ENCODE data around the gene BRCA1.

The BRCA1 gene

DNA sequence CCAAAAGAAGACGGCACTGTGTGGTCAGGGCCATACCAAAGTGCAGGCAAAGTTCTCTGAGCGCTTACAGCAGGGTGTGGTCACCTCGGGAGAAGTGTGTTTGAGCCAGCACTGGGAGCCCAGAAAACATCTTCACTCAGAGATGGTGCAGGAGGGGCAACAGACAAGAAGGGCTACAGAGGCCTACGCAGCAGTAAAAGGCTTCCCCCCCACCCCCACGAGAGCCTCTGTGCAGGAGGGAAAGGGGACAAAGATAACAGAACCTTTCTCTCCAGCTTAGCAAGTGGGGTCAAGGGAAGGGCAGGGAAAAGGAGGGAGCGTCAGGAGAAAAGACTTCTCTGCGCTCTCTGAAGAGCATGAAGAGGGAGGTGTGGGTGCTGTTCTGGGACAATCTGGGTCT is 105.7 kb downstream of the BRCA1 start:
- DNase-seq (ENCODE audit: low spot score) (no peak), ATAC-seq (ENCODE audit: low read depth) (no peak)
- no peaks in the 10 kb centered on the region for H3K4me1 ChIP-seq (ENCODE audit: insufficient read depth, poor library complexity, severe bottlenecking)
- H3K4me3 ChIP-seq (ENCODE audit: severe bottlenecking): no peak overlapping the region
- no peak for TF ChIP-seq CTCF (IDR thresholded peaks at IDR 0.05; ENCODE audit: poor library complexity, severe bottlenecking)
- H3K27me3 ChIP-seq (ENCODE audit: insufficient read depth, poor library complexity, severe bottlenecking): no peaks in the 10 kb centered on the region
- H3K27ac ChIP-seq (ENCODE audit: poor library complexity, severe bottlenecking): peak overlapping the region; percentile 64
- peaks cover 25% of the 10 kb centered on the region for H3K36me3 ChIP-seq (ENCODE audit: low read depth)
- H3K9me3 ChIP-seq (ENCODE audit: severe bottlenecking): no peaks in the 10 kb centered on the region

DNA sequence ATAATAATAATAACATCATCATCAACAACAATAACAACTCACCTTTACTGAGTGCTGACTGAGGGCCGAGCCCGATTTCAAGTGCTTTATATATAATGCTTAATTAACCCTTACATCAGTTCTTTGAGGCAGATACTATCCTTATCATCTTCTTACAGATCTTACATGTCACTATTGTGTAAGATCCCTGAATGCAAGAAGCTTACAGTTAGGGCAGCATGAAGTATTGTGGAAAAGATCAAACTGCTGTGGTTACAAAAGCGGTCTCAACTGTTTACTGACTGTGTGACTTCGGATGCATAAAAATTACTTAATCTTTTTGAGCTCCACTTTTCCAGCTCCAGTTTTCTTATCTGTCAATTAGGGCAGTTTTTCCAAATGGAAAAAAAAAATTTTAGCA is 106.2 kb downstream of the BRCA1 start:
- ATAC-seq (ENCODE audit: low read depth) (no peak), DNase-seq (ENCODE audit: low spot score) (no peak)
- TF ChIP-seq CTCF (IDR thresholded peaks at IDR 0.05; ENCODE audit: poor library complexity, severe bottlenecking): no peak
- H3K4me1 ChIP-seq (ENCODE audit: insufficient read depth, poor library complexity, severe bottlenecking): no peaks in the 10 kb centered on the region
- no peak overlapping the region for H3K27ac ChIP-seq (ENCODE audit: poor library complexity, severe bottlenecking)
- no peak overlapping the region for H3K4me3 ChIP-seq (ENCODE audit: severe bottlenecking)
- peaks cover 25% of the 10 kb centered on the region for H3K36me3 ChIP-seq (ENCODE audit: low read depth)
- H3K9me3 ChIP-seq (ENCODE audit: severe bottlenecking): no peaks in the 10 kb centered on the region
- no peaks in the 10 kb centered on the region for H3K27me3 ChIP-seq (ENCODE audit: insufficient read depth, poor library complexity, severe bottlenecking)

GRCh38 chr17:43018008-43018853 is 106.9 kb downstream of the BRCA1 start:
- Histone ChIP-seq H3K4me1 (ENCODE audit: insufficient read depth, poor library complexity, severe bottlenecking) (no peaks in the 10 kb centered on the region), H3K27me3 (ENCODE audit: insufficient read depth, poor library complexity, severe bottlenecking) (no peaks in the 10 kb centered on the region), H3K9me3 (ENCODE audit: severe bottlenecking) (no peaks in the 10 kb centered on the region), H3K36me3 (ENCODE audit: low read depth) (peaks cover 25% of the 10 kb centered on the region), H3K27ac (ENCODE audit: poor library complexity, severe bottlenecking) (no peak overlapping the region), H3K4me3 (ENCODE audit: severe bottlenecking) (no peak overlapping the region)
- ATAC-seq (ENCODE audit: low read depth): no peak
- DNase-seq (ENCODE audit: low spot score): no peak
- no peak for TF ChIP-seq CTCF (IDR thresholded peaks at IDR 0.05; ENCODE audit: poor library complexity, severe bottlenecking)

GRCh38 chr17:43016216-43016615 is 108.9 kb downstream of the BRCA1 start:
- ATAC-seq (ENCODE audit: low read depth): no peak
- Histone ChIP-seq H3K27me3 (ENCODE audit: insufficient read depth, poor library complexity, severe bottlenecking) (no peaks in the 10 kb centered on the region), H3K27ac (ENCODE audit: poor library complexity, severe bottlenecking) (no peak overlapping the region), H3K4me1 (ENCODE audit: insufficient read depth, poor library complexity, severe bottlenecking) (no peaks in the 10 kb centered on the region), H3K4me3 (ENCODE audit: severe bottlenecking) (no peak overlapping the region), H3K36me3 (ENCODE audit: low read depth) (peaks cover 25% of the 10 kb centered on the region), H3K9me3 (ENCODE audit: severe bottlenecking) (no peaks in the 10 kb centered on the region)
- TF ChIP-seq CTCF (IDR thresholded peaks at IDR 0.05; ENCODE audit: poor library complexity, severe bottlenecking): no peak
- no peak for DNase-seq (ENCODE audit: low spot score)

DNA sequence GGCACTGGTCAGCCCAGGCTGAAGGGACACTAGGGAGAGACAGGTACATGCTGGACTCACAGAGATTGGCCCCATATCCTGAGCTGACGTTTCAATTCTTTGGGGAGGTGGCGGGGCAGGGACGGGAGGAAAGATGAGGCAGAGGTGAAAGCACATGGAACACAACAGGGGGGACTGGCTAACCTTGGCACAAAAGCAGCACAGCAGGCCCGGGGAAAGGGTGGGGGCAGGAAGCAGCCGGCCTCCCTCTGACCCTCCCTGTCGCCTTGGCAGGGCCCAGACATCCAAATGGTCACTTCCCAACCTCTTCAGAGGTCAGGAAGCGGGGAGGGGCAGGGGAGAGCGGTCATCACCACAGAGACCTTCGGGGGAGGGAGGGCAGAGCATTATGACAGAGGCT is 109.6 kb downstream of the BRCA1 start:
- Histone ChIP-seq H3K27me3 (ENCODE audit: insufficient read depth, poor library complexity, severe bottlenecking) (no peaks in the 10 kb centered on the region), H3K4me1 (ENCODE audit: insufficient read depth, poor library complexity, severe bottlenecking) (no peaks in the 10 kb centered on the region), H3K9me3 (ENCODE audit: severe bottlenecking) (no peaks in the 10 kb centered on the region), H3K36me3 (ENCODE audit: low read depth) (peaks cover 25% of the 10 kb centered on the region), H3K4me3 (ENCODE audit: severe bottlenecking) (no peak overlapping the region), H3K27ac (ENCODE audit: poor library complexity, severe bottlenecking) (no peak overlapping the region)
- ATAC-seq (ENCODE audit: low read depth) (no peak), DNase-seq (ENCODE audit: low spot score) (no peak)
- no peak for TF ChIP-seq CTCF (IDR thresholded peaks at IDR 0.05; ENCODE audit: poor library complexity, severe bottlenecking)
